B cell (primary cell): ENCODE data around the gene RAB6A.

Experiments used
- CTCF ChIP-seq: fragments of 200-600 bp; IDR thresholded peaks from one replicate; pipeline ENCODE4 v1.8.0; 2022; ENCODE audit warnings: antibody characterized with exemption, mild to moderate bottlenecking
- EZH2 ChIP-seq: IDR thresholded peaks from 2 replicates; pipeline ENCODE4 v1.6.1; 2012; ENCODE audit warnings: borderline replicate concordance, low read depth, mild to moderate bottlenecking, moderate library complexity, low read length; ENCODE audit not compliant: insufficient read depth, poor library complexity, severe bottlenecking

GRCh38 chr11:73810637-73811036 is 49.8 kb upstream of the RAB6A start:
- no peak for TF ChIP-seq EZH2
- TF ChIP-seq CTCF: no peak
